Bronchial epithelial cell (primary cell): Measurements from ENCODE around the gene EPSTI1. TPM values are rescaled to one million over a fixed set of nuclear protein-coding genes. Genes with fewer than 3 reads are reported as not detected.

Source experiments
- DNase-seq: peaks from one replicate; pipeline ENCODE4 v3.0.0-alpha.2; 2010; ENCODE audit warnings: low read depth
- FAIRE-seq: peaks from 2 replicates; lab custom pipeline; 2011; peaks lifted over from hg19 to GRCh38; lab: Jason Lieb, UNC
- H3K27me3 ChIP-seq: 2 replicates; pipeline ENCODE4 v1.5.1; 2011; ENCODE audit warnings: low read length; ENCODE audit not compliant: control insufficient read depth, insufficient read depth
- H3K36me3 ChIP-seq: 2 replicates; pipeline ENCODE4 v1.5.1; 2011; ENCODE audit warnings: low read length; ENCODE audit not compliant: control insufficient read depth, insufficient read depth
- H3K4me3 ChIP-seq: 2 replicates; pipeline ENCODE4 v1.5.1; 2011; ENCODE audit warnings: mild to moderate bottlenecking, low read depth, low read length, control low read depth
- CTCF ChIP-seq: IDR thresholded peaks from 2 replicates; pipeline ENCODE4 v1.5.1; 2011; ENCODE audit warnings: mild to moderate bottlenecking, moderate library complexity, low read length, control low read depth, inconsistent platforms; ENCODE audit not compliant: insufficient read depth, severe bottlenecking
- total RNA-seq: library from RNA; depleted of rRNA; stranded (reverse); fragments of >200 nt; gene quantifications from 2 replicates; pipeline ENCODE4 v1.2.1, GENCODE V29; 2014

EPSTI1 gene
- total RNA-seq, 1 donor from 2014 or later, result 0.53 TPM

- no peaks in the 10 kb centered on the region for H3K27me3 ChIP-seq
- no peak for TF ChIP-seq CTCF
- H3K36me3 ChIP-seq, result no peaks in the 10 kb centered on the region
- H3K4me3 ChIP-seq, result no peak overlapping the region
- FAIRE-seq (no peak), DNase-seq (peak; percentile 46)
Observed at GRCh38 chr13:42984026-42984425, 8.0 kb downstream of the EPSTI1 start.

- Histone ChIP-seq H3K36me3 (no peaks in the 10 kb centered on the region), H3K4me3 (no peak overlapping the region), H3K27me3 (no peaks in the 10 kb centered on the region)
- TF ChIP-seq CTCF, result no peak
- peak; percentile 93 for DNase-seq
- no peak for FAIRE-seq
Observed at GRCh38 chr13:42981853-42982252, 10.2 kb downstream of the EPSTI1 start.

- Histone ChIP-seq H3K36me3 (no peaks in the 10 kb centered on the region), H3K4me3 (no peak overlapping the region), H3K27me3 (no peaks in the 10 kb centered on the region)
- no peak for TF ChIP-seq CTCF
- no peak for FAIRE-seq
- DNase-seq, result no peak
Observed at GRCh38 chr13:42981317-42981716, 10.7 kb downstream of the EPSTI1 start.

GRCh38 chr13:42977219-42977659 lies 14.8 kb downstream of the EPSTI1 start:
- Histone ChIP-seq H3K27me3 (no peaks in the 10 kb centered on the region), H3K36me3 (no peaks in the 10 kb centered on the region), H3K4me3 (no peak overlapping the region)
- FAIRE-seq (no peak), DNase-seq (no peak)
- TF ChIP-seq CTCF, result no peak

GRCh38 chr13:42976066-42976465 lies 16.0 kb downstream of the EPSTI1 start:
- no peaks in the 10 kb centered on the region for H3K27me3 ChIP-seq
- H3K4me3 ChIP-seq, result no peak overlapping the region
- FAIRE-seq, result no peak
- no peaks in the 10 kb centered on the region for H3K36me3 ChIP-seq
- TF ChIP-seq CTCF, result no peak
- DNase-seq, result no peak

GRCh38 chr13:42973581-42973980 lies 18.5 kb downstream of the EPSTI1 start:
- TF ChIP-seq CTCF, result no peak
- Histone ChIP-seq H3K36me3 (no peaks in the 10 kb centered on the region), H3K27me3 (no peaks in the 10 kb centered on the region), H3K4me3 (no peak overlapping the region)
- DNase-seq, result peak; percentile 51
- no peak for FAIRE-seq
